OCI-LY1 (cell line): Measurements from ENCODE around the gene USP40.

Experiments used
- H2AFZ ChIP-seq: fragments of 200-600 bp; sonication (generic), shearing (Covaris generic); 2 replicates; pipeline ENCODE4 v1.6.0; 2014; ENCODE audit warnings: antibody characterized with exemption, mild to moderate bottlenecking, low read length
- H3F3A ChIP-seq: fragments of 200-600 bp; sonication (generic), shearing (Covaris generic); 2 replicates; pipeline ENCODE4 v1.6.0; 2014; ENCODE audit warnings: mild to moderate bottlenecking, antibody characterized with exemption, low read length, moderate library complexity; ENCODE audit not compliant: insufficient read depth
- H3K27ac ChIP-seq: fragments of 200-600 bp; sonication (generic); 2 replicates; pipeline ENCODE4 v1.5.1; 2014; ENCODE audit warnings: low read length, mixed run types, mild to moderate bottlenecking, low read depth; ENCODE audit not compliant: poor library complexity, severe bottlenecking
- H3K27me3 ChIP-seq: fragments of 200-600 bp; sonication (generic); 2 replicates; pipeline ENCODE4 v1.6.0; 2014; ENCODE audit warnings: antibody characterized with exemption, mild to moderate bottlenecking, low read length, moderate library complexity; ENCODE audit not compliant: insufficient read depth
- H3K36me3 ChIP-seq: fragments of 200-600 bp; sonication (generic); 2 replicates; pipeline ENCODE4 v1.6.1; 2014; ENCODE audit warnings: mild to moderate bottlenecking, antibody characterized with exemption, low read length, moderate library complexity, mixed read lengths; ENCODE audit not compliant: insufficient read depth
- H3K4me1 ChIP-seq: fragments of 200-600 bp; sonication (generic); 2 replicates; pipeline ENCODE4 v1.5.1; 2014; ENCODE audit warnings: mild to moderate bottlenecking, low read length, moderate library complexity; ENCODE audit not compliant: insufficient read depth, severe bottlenecking
- H3K4me2 ChIP-seq: fragments of 200-600 bp; sonication (generic), shearing (Covaris generic); 2 replicates; pipeline ENCODE4 v1.6.1; 2014; ENCODE audit warnings: low read length
- H3K4me3 ChIP-seq: fragments of 200-600 bp; sonication (generic); 2 replicates; pipeline ENCODE4 v1.5.1; 2014; ENCODE audit warnings: low read length, low read depth, mild to moderate bottlenecking, mixed read lengths; ENCODE audit not compliant: poor library complexity, severe bottlenecking
- H3K79me2 ChIP-seq: fragments of 200-600 bp; shearing (Covaris generic); 2 replicates; pipeline ENCODE4 v1.6.1; 2016; ENCODE audit warnings: mixed run types, low read length, mixed read lengths; ENCODE audit not compliant: insufficient read depth
- H3K9ac ChIP-seq: fragments of 200-600 bp; sonication (generic), shearing (Covaris generic); 2 replicates; pipeline ENCODE4 v1.6.1; 2014; ENCODE audit warnings: mild to moderate bottlenecking, low read length, mixed read lengths
- H3K9me2 ChIP-seq: fragments of 200-600 bp; sonication (generic), shearing (Covaris generic); 2 replicates; pipeline ENCODE4 v1.6.1; 2014; ENCODE audit warnings: low read depth, mild to moderate bottlenecking, low read length, mixed read lengths
- H3K9me3 ChIP-seq: fragments of 200-600 bp; shearing (Covaris generic); 2 replicates; pipeline ENCODE4 v1.6.1; 2014; ENCODE audit warnings: low read length, mixed read lengths
- H4K20me1 ChIP-seq: fragments of 200-600 bp; sonication (generic), shearing (Covaris generic); 2 replicates; pipeline ENCODE4 v1.6.0; 2016; ENCODE audit warnings: mild to moderate bottlenecking, low read length; ENCODE audit not compliant: insufficient read depth
- EZH2 ChIP-seq: fragments of 200-600 bp; sonication (generic), shearing (Covaris generic); IDR thresholded peaks from 2 replicates; pipeline ENCODE4 v1.8.0; 2017; ENCODE audit warnings: borderline replicate concordance, mixed run types, mild to moderate bottlenecking, antibody characterized with exemption, low read length, moderate library complexity, mixed read lengths
- TF ChIP-seq, protein P1 (sequence below): fragments of 200-600 bp; sonication (generic), shearing (Covaris generic); IDR thresholded peaks from 2 replicates; pipeline ENCODE4 v1.5.1; 2017; ENCODE audit warnings: mild to moderate bottlenecking, antibody characterized with exemption, low read length, moderate library complexity, mixed read lengths

USP40 gene

DNA sequence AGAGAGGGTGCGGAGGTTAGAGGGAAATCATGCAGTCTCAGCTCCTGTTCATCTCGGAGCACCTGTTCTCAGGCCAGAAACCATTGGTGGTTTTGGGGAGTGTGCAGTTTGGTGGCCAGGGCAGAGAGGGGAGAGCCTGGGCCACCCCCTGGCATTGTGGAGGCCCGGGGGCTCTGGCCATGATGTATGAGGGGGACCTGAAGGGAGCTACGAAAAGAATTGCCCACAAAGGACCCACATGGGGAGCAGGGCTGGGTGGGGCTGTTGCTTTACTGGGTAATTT is 124.6 kb downstream of the USP40 start:
- Histone ChIP-seq H3K9me3 (no peaks in the 10 kb centered on the region), H3K4me3 (no peak overlapping the region), H3K4me1 (no peaks in the 10 kb centered on the region), H3K9ac (no peak overlapping the region), H3K9me2 (no peaks in the 10 kb centered on the region), H3K27ac (no peak overlapping the region), H3K36me3 (no peaks in the 10 kb centered on the region; the same call in 1 of the 2 replicates), H3K4me2 (no peak overlapping the region), H3K79me2 (no peaks in the 10 kb centered on the region), H2AFZ (no peak overlapping the region), H3K27me3 (no peaks in the 10 kb centered on the region), H3F3A (no peaks in the 10 kb centered on the region), H4K20me1 (no peaks in the 10 kb centered on the region)
- TF ChIP-seq EZH2, result no peak
- TF ChIP-seq, protein P1, sequence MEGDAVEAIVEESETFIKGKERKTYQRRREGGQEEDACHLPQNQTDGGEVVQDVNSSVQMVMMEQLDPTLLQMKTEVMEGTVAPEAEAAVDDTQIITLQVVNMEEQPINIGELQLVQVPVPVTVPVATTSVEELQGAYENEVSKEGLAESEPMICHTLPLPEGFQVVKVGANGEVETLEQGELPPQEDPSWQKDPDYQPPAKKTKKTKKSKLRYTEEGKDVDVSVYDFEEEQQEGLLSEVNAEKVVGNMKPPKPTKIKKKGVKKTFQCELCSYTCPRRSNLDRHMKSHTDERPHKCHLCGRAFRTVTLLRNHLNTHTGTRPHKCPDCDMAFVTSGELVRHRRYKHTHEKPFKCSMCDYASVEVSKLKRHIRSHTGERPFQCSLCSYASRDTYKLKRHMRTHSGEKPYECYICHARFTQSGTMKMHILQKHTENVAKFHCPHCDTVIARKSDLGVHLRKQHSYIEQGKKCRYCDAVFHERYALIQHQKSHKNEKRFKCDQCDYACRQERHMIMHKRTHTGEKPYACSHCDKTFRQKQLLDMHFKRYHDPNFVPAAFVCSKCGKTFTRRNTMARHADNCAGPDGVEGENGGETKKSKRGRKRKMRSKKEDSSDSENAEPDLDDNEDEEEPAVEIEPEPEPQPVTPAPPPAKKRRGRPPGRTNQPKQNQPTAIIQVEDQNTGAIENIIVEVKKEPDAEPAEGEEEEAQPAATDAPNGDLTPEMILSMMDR, result no peak

DNA sequence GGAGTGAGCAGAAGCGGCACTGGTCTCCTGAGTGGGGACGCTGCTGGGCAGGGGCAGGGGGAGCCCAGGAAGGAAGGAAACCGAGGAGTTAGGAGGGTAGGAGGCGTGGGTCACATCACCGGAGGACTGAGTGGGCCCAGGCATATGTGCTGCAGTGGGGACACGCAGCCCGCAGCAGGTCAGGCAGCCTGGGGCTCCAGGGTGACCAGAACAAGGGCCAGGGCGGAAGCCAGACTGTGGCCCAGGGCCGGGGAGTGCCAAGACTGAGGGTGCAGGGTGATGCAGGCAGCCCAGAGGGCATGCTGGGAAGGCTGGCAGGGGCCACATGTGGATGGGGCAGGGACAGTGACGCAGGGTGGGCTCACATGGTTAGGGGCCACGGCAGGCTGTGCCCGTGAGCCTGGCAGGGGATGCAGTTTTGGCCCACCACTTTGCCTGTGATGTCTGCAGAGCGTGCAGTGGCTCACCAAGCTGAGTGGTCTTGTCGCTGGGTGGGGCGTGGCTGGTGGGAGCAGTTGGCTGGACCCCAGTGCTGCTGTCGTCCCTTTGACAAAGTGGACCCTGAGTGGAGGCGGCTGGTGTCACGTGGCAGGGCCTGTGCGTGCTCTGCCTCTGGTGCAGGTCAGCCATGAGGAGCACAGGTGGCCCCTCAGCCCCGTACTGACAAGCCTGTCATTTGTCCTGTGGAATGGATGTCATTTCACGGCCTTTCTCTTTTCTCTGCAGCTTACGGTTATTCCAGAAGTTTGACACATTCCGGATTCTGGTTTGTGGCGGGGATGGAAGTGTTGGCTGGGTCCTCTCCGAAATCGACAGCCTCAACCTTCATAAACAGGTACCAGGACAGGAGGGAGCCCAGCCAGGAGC is 125.2 kb downstream of the USP40 start:
- H3K27ac ChIP-seq, result no peak overlapping the region
- no peaks in the 10 kb centered on the region for H3K4me1 ChIP-seq
- H3K79me2 ChIP-seq, result no peaks in the 10 kb centered on the region
- no peaks in the 10 kb centered on the region for H3F3A ChIP-seq
- H3K36me3 ChIP-seq, result no peaks in the 10 kb centered on the region; the same call in 1 of the 2 replicates
- TF ChIP-seq EZH2, result no peak
- TF ChIP-seq, protein P1, result no peak
- no peak overlapping the region for H3K4me3 ChIP-seq
- no peaks in the 10 kb centered on the region for H3K27me3 ChIP-seq
- no peak overlapping the region for H2AFZ ChIP-seq
- H3K9ac ChIP-seq, result no peak overlapping the region
- H3K4me2 ChIP-seq, result no peak overlapping the region
- H3K9me3 ChIP-seq, result no peaks in the 10 kb centered on the region
- no peaks in the 10 kb centered on the region for H3K9me2 ChIP-seq
- no peaks in the 10 kb centered on the region for H4K20me1 ChIP-seq

DNA sequence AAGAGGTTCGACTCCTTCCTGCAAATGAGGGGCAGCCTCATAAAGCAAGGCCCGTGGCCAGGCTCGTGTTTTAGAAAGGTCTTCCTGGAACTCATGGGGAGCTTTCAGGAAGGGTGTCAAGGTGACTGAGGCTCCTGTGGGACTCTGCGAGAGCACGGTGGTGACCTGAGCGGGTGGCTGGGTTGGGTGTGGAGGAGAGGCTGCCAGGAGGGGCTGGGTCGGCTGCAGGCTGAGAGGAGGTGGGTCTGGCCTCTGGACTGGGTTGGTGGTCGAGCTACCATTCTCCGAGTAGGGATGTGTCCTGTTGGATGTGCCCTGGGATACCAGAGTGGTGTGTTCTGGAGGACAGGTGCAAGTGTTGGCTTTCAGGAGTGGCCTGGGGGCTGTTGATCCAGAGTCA is 125.9 kb downstream of the USP40 start:
- H3K4me2 ChIP-seq, result no peak overlapping the region
- H4K20me1 ChIP-seq, result no peaks in the 10 kb centered on the region
- H3K4me1 ChIP-seq, result no peaks in the 10 kb centered on the region
- no peaks in the 10 kb centered on the region for H3K27me3 ChIP-seq
- no peak overlapping the region for H3K27ac ChIP-seq
- H3F3A ChIP-seq, result no peaks in the 10 kb centered on the region
- no peaks in the 10 kb centered on the region for H3K79me2 ChIP-seq
- TF ChIP-seq EZH2, result no peak
- TF ChIP-seq, protein P1, result no peak
- H3K4me3 ChIP-seq, result no peak overlapping the region
- H3K9ac ChIP-seq, result no peak overlapping the region
- H3K36me3 ChIP-seq, result no peaks in the 10 kb centered on the region; the same call in 1 of the 2 replicates
- no peaks in the 10 kb centered on the region for H3K9me2 ChIP-seq
- no peaks in the 10 kb centered on the region for H3K9me3 ChIP-seq
- H2AFZ ChIP-seq, result no peak overlapping the region
